NCI-H146 (cell line): ENCODE results near the gene ZNF747.
"Not testable (repeated sequence)": the region's sequence is repeated elsewhere in the genome, so short reads cannot be mapped to it uniquely, and the experiment has no call there.

Source experiments
- DNase-seq: peaks from one replicate; lab custom pipeline; 2025; lab: John Stamatoyannopoulos, UW

The ZNF747 gene

GRCh38 chr16:30557957-30558788, 23.5 kb upstream of the ZNF747 start, which contains the start of gene ZNF764:
Gene ZNF764 (minus strand): TSS chr16:30558374. CDS start chr16:30558182, 192 bp downstream.
- peak; percentile 99 for DNase-seq

- DNase-seq: no peak
These were observed 23.0 kb upstream of the ZNF747 start for GRCh38 chr16:30557707-30557956.

GRCh38 chr16:30556125-30556473, 21.4 kb upstream of the ZNF747 start:
- no peak for DNase-seq

GRCh38 chr16:30555315-30556124, 20.9 kb upstream of the ZNF747 start:
- DNase-seq: no peak

- DNase-seq: no peak
These were observed 20.1 kb upstream of the ZNF747 start for GRCh38 chr16:30554557-30555314.

GRCh38 chr16:30553393-30553899, 18.8 kb upstream of the ZNF747 start:
- no peak for DNase-seq

GRCh38 chr16:30552956-30553355, 18.3 kb upstream of the ZNF747 start:
- no peak for DNase-seq

GRCh38 chr16:30551781-30552180, 17.1 kb upstream of the ZNF747 start:
- no peak for DNase-seq

GRCh38 chr16:30548416-30549253, 14.0 kb upstream of the ZNF747 start:
- DNase-seq: no peak

- no peak for DNase-seq
These were observed 11.5 kb upstream of the ZNF747 start for GRCh38 chr16:30546115-30546514.

GRCh38 chr16:30543067-30543466, 8.4 kb upstream of the ZNF747 start:
- DNase-seq: no peak

GRCh38 chr16:30541502-30542329, 7.1 kb upstream of the ZNF747 start:
- no peak for DNase-seq

GRCh38 chr16:30540916-30541464, 6.3 kb upstream of the ZNF747 start:
- DNase-seq: not testable (repeated sequence)

- not testable (repeated sequence) for DNase-seq
These were observed 5.4 kb upstream of the ZNF747 start for GRCh38 chr16:30539986-30540526.

- DNase-seq: no peak
These were observed 4.6 kb upstream of the ZNF747 start for GRCh38 chr16:30539000-30539964.

- DNase-seq: not testable (repeated sequence)
These were observed 1.9 kb upstream of the ZNF747 start for GRCh38 chr16:30536391-30537024.

GRCh38 chr16:30535777-30536190, 1.1 kb upstream of the ZNF747 start:
- peak; percentile 82 for DNase-seq

- peak; percentile 66 for DNase-seq
These were observed 583 bp upstream of the ZNF747 start for GRCh38 chr16:30535106-30535776.
